ENCODE results near the gene SATB2. TPM values are rescaled to one million over a fixed set of nuclear protein-coding genes. Genes with fewer than 3 reads are reported as not detected.

The SATB2 gene
- polyA plus RNA-seq, 1 donor from 2014 or later = 0.21 TPM

DNA sequence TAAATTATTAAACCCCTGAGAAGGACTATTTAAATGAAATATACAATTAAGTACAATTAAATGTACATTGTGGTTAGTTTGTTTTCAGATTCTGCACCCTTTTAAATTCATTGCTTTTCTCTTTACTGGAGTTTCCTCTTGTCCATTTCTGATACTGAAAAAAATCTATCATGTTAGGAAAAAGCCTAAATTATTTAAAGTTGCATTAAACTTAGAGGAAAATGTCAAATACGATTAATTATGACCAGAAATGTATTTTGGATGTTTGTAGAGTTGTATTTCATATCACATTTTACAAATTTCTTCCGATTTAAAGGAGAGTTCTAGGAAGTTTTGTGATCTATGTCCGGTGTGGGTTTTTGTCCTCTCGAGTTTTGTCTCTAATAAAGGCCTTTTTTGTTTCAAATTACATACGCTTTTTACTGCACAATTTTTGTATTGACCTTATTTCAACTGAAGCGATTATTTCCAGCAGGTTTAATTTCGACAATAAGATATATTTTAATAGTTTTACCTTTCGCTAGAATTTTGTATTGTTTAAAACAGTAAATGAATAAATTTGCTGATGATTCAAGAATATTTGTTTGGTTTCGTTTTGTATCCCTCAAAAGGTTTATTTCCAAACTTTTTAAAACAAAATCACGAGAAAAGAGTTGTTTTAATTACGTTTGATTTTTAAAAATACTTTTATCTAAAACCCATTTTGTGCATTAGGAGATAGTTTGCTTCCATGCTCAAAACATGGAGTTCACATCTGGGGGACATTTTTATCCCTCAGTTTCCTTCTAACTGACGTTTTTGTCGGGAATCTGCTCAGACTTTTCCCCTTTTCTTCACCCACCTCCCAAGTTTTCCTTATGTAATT, 3.3 kb upstream of the SATB2 start:
- Histone ChIP-seq H2AFZ (ENCODE audit: low read depth, low read length) (no peak overlapping the region), H3K9ac (ENCODE audit: low read length) (no peak overlapping the region), H3K4me3 (ENCODE audit: low read length) (no peak overlapping the region), H3K27ac (ENCODE audit: low read length) (no peak overlapping the region), H3K27me3 (ENCODE audit: insufficient read depth, low read depth, low read length) (peaks cover 100% of the 10 kb centered on the region), H3K9me2 (ENCODE audit: insufficient read depth, low read length) (no peaks in the 10 kb centered on the region), H4K20me1 (ENCODE audit: insufficient read depth) (no peaks in the 10 kb centered on the region), H3K4me2 (ENCODE audit: low read length) (no peak overlapping the region), H3F3A (ENCODE audit: insufficient read depth, low read length, poor library complexity, severe bottlenecking) (no peaks in the 10 kb centered on the region), H3K79me2 (replicated peaks; ENCODE audit: insufficient read depth, low read length) (no peaks in the 10 kb centered on the region), H3K9me3 (ENCODE audit: low read length) (no peaks in the 10 kb centered on the region), H3K36me3 (ENCODE audit: insufficient read depth, low read length) (no peaks in the 10 kb centered on the region)
- TF ChIP-seq EP300 (conservative IDR thresholded peaks at IDR 0.05; ENCODE audit: poor library complexity, severe bottlenecking) (no peak), POLR2AphosphoS5 (IDR thresholded peaks at IDR 0.05) (no peak), RAD21 (conservative IDR thresholded peaks at IDR 0.05) (no peak), SMC3 (conservative IDR thresholded peaks at IDR 0.05; ENCODE audit: poor library complexity) (no peak), EZH2 (IDR thresholded peaks at IDR 0.05; ENCODE audit: borderline replicate concordance, insufficient read depth, low read length, poor library complexity, severe bottlenecking) (no peak)
- TF ChIP-seq, protein P1, sequence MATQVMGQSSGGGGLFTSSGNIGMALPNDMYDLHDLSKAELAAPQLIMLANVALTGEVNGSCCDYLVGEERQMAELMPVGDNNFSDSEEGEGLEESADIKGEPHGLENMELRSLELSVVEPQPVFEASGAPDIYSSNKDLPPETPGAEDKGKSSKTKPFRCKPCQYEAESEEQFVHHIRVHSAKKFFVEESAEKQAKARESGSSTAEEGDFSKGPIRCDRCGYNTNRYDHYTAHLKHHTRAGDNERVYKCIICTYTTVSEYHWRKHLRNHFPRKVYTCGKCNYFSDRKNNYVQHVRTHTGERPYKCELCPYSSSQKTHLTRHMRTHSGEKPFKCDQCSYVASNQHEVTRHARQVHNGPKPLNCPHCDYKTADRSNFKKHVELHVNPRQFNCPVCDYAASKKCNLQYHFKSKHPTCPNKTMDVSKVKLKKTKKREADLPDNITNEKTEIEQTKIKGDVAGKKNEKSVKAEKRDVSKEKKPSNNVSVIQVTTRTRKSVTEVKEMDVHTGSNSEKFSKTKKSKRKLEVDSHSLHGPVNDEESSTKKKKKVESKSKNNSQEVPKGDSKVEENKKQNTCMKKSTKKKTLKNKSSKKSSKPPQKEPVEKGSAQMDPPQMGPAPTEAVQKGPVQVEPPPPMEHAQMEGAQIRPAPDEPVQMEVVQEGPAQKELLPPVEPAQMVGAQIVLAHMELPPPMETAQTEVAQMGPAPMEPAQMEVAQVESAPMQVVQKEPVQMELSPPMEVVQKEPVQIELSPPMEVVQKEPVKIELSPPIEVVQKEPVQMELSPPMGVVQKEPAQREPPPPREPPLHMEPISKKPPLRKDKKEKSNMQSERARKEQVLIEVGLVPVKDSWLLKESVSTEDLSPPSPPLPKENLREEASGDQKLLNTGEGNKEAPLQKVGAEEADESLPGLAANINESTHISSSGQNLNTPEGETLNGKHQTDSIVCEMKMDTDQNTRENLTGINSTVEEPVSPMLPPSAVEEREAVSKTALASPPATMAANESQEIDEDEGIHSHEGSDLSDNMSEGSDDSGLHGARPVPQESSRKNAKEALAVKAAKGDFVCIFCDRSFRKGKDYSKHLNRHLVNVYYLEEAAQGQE (IDR thresholded peaks at IDR 0.05; ENCODE audit: borderline replicate concordance) = no peak

DNA sequence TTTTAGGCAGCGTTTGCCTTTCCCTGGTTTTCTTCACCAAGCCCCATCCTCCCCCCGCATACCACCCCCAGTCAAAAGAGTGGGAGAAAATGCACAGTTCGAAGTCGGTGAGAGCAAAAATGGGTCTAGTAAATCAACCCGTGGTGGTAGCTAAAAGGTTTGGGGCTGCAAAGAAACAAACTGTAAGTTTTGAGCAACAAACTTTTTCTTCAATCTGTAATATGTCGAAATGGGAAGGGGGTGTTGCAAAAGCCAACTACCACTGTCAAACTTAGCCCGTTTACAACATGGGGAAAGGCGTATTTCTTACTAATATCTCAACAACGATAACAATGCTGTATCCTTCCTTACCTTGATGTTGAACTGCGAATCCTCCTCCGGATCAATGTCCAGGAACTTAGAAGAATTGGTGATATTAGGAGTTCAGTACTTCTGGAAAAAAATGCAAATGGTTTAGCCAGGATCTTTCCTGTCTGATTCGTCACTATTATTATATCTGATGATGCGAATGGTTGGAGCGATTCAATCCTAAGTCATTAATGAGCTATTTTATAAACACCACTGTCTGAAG, 2.4 kb upstream of the SATB2 start:
- no peaks in the 10 kb centered on the region for H3K36me3 ChIP-seq (ENCODE audit: insufficient read depth, low read length)
- H3K79me2 ChIP-seq (replicated peaks; ENCODE audit: insufficient read depth, low read length) = no peaks in the 10 kb centered on the region
- H3K4me3 ChIP-seq (ENCODE audit: low read length) = peak overlapping the region; percentile 88
- no peaks in the 10 kb centered on the region for H3K9me2 ChIP-seq (ENCODE audit: insufficient read depth, low read length)
- H3K27me3 ChIP-seq (ENCODE audit: insufficient read depth, low read depth, low read length) = peaks cover 100% of the 10 kb centered on the region
- H3K27ac ChIP-seq (ENCODE audit: low read length) = no peak overlapping the region
- no peak overlapping the region for H3K9ac ChIP-seq (ENCODE audit: low read length)
- H4K20me1 ChIP-seq (ENCODE audit: insufficient read depth) = no peaks in the 10 kb centered on the region
- no peaks in the 10 kb centered on the region for H3K9me3 ChIP-seq (ENCODE audit: low read length)
- no peak overlapping the region for H2AFZ ChIP-seq (ENCODE audit: low read depth, low read length)
- TF ChIP-seq POLR2AphosphoS5 (IDR thresholded peaks at IDR 0.05) (peak; percentile 66), RAD21 (conservative IDR thresholded peaks at IDR 0.05) (no peak)
- TF ChIP-seq, protein P2, sequence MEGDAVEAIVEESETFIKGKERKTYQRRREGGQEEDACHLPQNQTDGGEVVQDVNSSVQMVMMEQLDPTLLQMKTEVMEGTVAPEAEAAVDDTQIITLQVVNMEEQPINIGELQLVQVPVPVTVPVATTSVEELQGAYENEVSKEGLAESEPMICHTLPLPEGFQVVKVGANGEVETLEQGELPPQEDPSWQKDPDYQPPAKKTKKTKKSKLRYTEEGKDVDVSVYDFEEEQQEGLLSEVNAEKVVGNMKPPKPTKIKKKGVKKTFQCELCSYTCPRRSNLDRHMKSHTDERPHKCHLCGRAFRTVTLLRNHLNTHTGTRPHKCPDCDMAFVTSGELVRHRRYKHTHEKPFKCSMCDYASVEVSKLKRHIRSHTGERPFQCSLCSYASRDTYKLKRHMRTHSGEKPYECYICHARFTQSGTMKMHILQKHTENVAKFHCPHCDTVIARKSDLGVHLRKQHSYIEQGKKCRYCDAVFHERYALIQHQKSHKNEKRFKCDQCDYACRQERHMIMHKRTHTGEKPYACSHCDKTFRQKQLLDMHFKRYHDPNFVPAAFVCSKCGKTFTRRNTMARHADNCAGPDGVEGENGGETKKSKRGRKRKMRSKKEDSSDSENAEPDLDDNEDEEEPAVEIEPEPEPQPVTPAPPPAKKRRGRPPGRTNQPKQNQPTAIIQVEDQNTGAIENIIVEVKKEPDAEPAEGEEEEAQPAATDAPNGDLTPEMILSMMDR (IDR thresholded peaks at IDR 0.05; ENCODE audit: poor library complexity, severe bottlenecking) = no peak
- no peak overlapping the region for H3K4me2 ChIP-seq (ENCODE audit: low read length)
- H3F3A ChIP-seq (ENCODE audit: insufficient read depth, low read length, poor library complexity, severe bottlenecking) = no peaks in the 10 kb centered on the region
